ENCODE data around the gene ANKRD11.
"Not testable (repeated sequence)": the region's sequence is repeated elsewhere in the genome, so short reads cannot be mapped to it uniquely, and the experiment has no call there.

Gene ANKRD11

GRCh38 chr16:89476811-89477261 lies 13.5 kb downstream of the ANKRD11 start:
- no peak for DNase-seq

GRCh38 chr16:89476379-89476778 lies 14.0 kb downstream of the ANKRD11 start:
- DNase-seq: no peak

- no peak for DNase-seq
Measured at GRCh38 chr16:89475144-89475543, 15.2 kb downstream of the ANKRD11 start.

- no peak for DNase-seq
Measured at GRCh38 chr16:89473791-89474414, 16.5 kb downstream of the ANKRD11 start.

GRCh38 chr16:89473136-89473712 lies 17.1 kb downstream of the ANKRD11 start:
- DNase-seq: no peak

GRCh38 chr16:89472711-89473075 lies 17.7 kb downstream of the ANKRD11 start:
- no peak for DNase-seq

GRCh38 chr16:89467382-89467781 lies 23.0 kb downstream of the ANKRD11 start:
- DNase-seq: no peak

GRCh38 chr16:89466920-89467319 lies 23.4 kb downstream of the ANKRD11 start:
- DNase-seq: no peak

- not testable (repeated sequence) for DNase-seq
Measured at GRCh38 chr16:89463312-89463711, 27.0 kb downstream of the ANKRD11 start.

- not testable (repeated sequence) for DNase-seq
Measured at GRCh38 chr16:89462639-89463038, 27.7 kb downstream of the ANKRD11 start.

GRCh38 chr16:89461890-89462289 lies 28.5 kb downstream of the ANKRD11 start:
- DNase-seq: not testable (repeated sequence)

- DNase-seq: no peak
Measured at GRCh38 chr16:89460556-89460955, 29.8 kb downstream of the ANKRD11 start.

- DNase-seq: no peak
Measured at GRCh38 chr16:89458967-89459366, 31.4 kb downstream of the ANKRD11 start.

- no peak for DNase-seq
Measured at GRCh38 chr16:89458551-89458950, 31.8 kb downstream of the ANKRD11 start.

GRCh38 chr16:89456419-89456959 lies 33.9 kb downstream of the ANKRD11 start:
- no peak for DNase-seq

- no peak for DNase-seq
Measured at GRCh38 chr16:89455692-89456091, 34.7 kb downstream of the ANKRD11 start.

- no peak for DNase-seq
Measured at GRCh38 chr16:89455178-89455577, 35.2 kb downstream of the ANKRD11 start.

- DNase-seq: not testable (repeated sequence)
Measured at GRCh38 chr16:89454378-89455125, 35.8 kb downstream of the ANKRD11 start.

GRCh38 chr16:89453501-89454321 lies 36.6 kb downstream of the ANKRD11 start:
- DNase-seq: no peak

GRCh38 chr16:89452925-89453324 lies 37.4 kb downstream of the ANKRD11 start:
- DNase-seq: no peak

GRCh38 chr16:89452241-89452640 lies 38.1 kb downstream of the ANKRD11 start:
- no peak for DNase-seq

GRCh38 chr16:89450537-89450936 lies 39.8 kb downstream of the ANKRD11 start:
- DNase-seq: no peak

All from cerebellar nuclear complex (tissue), 1 donor.